ENCODE measurements around the gene SYVN1. TPM values are rescaled to one million over a fixed set of nuclear protein-coding genes. Genes with fewer than 3 reads are reported as not detected.
A peak's percentile ranks its signal among the peaks of the same experiment; 100 is the strongest.

The SYVN1 gene
- total RNA-seq, 2 donors from 2014 or later: 80.6 to 81.1 TPM

GRCh38 chr11:65118097-65118837, 16.1 kb downstream of the SYVN1 start:
- DNase-seq: no peak
- no peaks in the 10 kb centered on the region for H3K27me3 Mint-ChIP-seq
- peak overlapping the region; percentile 99 for H3K27ac Mint-ChIP-seq
- H3K9me3 ChIP-seq (ENCODE audit: control insufficient read depth, low read length, poor library complexity, severe bottlenecking): no peaks in the 10 kb centered on the region
- peaks cover 10% of the 10 kb centered on the region for H3K36me3 Mint-ChIP-seq (ENCODE audit: low read depth)
- peaks cover 31% of the 10 kb centered on the region for H3K4me1 Mint-ChIP-seq
- ATAC-seq: no peak
- peak overlapping the region; percentile 94 for H3K4me3 Mint-ChIP-seq

GRCh38 chr11:65117206-65118096, 16.9 kb downstream of the SYVN1 start, which contains the start of gene ZNHIT2:
Gene ZNHIT2, minus strand, starts transcription at chr11:65117701. Its CDS starts 48 bp downstream, at chr11:65117653.
- H3K36me3 Mint-ChIP-seq (ENCODE audit: low read depth): peaks cover 10% of the 10 kb centered on the region
- no peaks in the 10 kb centered on the region for H3K27me3 Mint-ChIP-seq
- peaks cover 36% of the 10 kb centered on the region for H3K4me1 Mint-ChIP-seq
- H3K4me3 Mint-ChIP-seq: peak within 1 kb of the TSS; percentile 94
- peak within 1 kb of the TSS; percentile 99 for H3K27ac Mint-ChIP-seq
- no peaks in the 10 kb centered on the region for H3K9me3 ChIP-seq (ENCODE audit: control insufficient read depth, low read length, poor library complexity, severe bottlenecking)
- DNase-seq (peak; percentile 96 to 100 (median 99)), ATAC-seq (peak; percentile 75)

- ATAC-seq (peak; percentile 20), DNase-seq (peak in 2 of 3 donors; percentile 36 to 46)
- H3K9me3 ChIP-seq (ENCODE audit: control insufficient read depth, low read length, poor library complexity, severe bottlenecking): no peaks in the 10 kb centered on the region
- peak overlapping the region; percentile 94 for H3K4me3 Mint-ChIP-seq
- H3K36me3 Mint-ChIP-seq (ENCODE audit: low read depth): peaks cover 5% of the 10 kb centered on the region
- H3K27ac Mint-ChIP-seq: peak overlapping the region; percentile 99
- H3K27me3 Mint-ChIP-seq: no peaks in the 10 kb centered on the region
- H3K4me1 Mint-ChIP-seq: peaks cover 32% of the 10 kb centered on the region
These were observed 17.7 kb downstream of the SYVN1 start for GRCh38 chr11:65116370-65117205.

GRCh38 chr11:65115361-65116082, 18.8 kb downstream of the SYVN1 start:
- Mint-ChIP-seq H3K4me1 (peaks cover 28% of the 10 kb centered on the region), H3K27me3 (no peaks in the 10 kb centered on the region), H3K36me3 (ENCODE audit: low read depth) (no peaks in the 10 kb centered on the region), H3K27ac (peak overlapping the region; percentile 99), H3K4me3 (peak overlapping the region; percentile 61)
- ATAC-seq: no peak
- H3K9me3 ChIP-seq (ENCODE audit: control insufficient read depth, low read length, poor library complexity, severe bottlenecking): no peaks in the 10 kb centered on the region
- DNase-seq: no peak

GRCh38 chr11:65114538-65115171, 19.7 kb downstream of the SYVN1 start:
- ATAC-seq (no peak), DNase-seq (no peak)
- Mint-ChIP-seq H3K27ac (peak overlapping the region; percentile 99), H3K4me3 (peak overlapping the region; percentile 61), H3K4me1 (peaks cover 32% of the 10 kb centered on the region), H3K27me3 (no peaks in the 10 kb centered on the region), H3K36me3 (ENCODE audit: low read depth) (no peaks in the 10 kb centered on the region)
- no peaks in the 10 kb centered on the region for H3K9me3 ChIP-seq (ENCODE audit: control insufficient read depth, low read length, poor library complexity, severe bottlenecking)

GRCh38 chr11:65113839-65114238, 20.5 kb downstream of the SYVN1 start:
- ATAC-seq (no peak), DNase-seq (no peak)
- Mint-ChIP-seq H3K36me3 (ENCODE audit: low read depth) (no peaks in the 10 kb centered on the region), H3K27ac (peak overlapping the region; percentile 97), H3K4me3 (peak overlapping the region; percentile 43), H3K27me3 (no peaks in the 10 kb centered on the region), H3K4me1 (peaks cover 32% of the 10 kb centered on the region)
- H3K9me3 ChIP-seq (ENCODE audit: control insufficient read depth, low read length, poor library complexity, severe bottlenecking): no peaks in the 10 kb centered on the region

GRCh38 chr11:65113361-65113756, 21.0 kb downstream of the SYVN1 start:
- ATAC-seq (no peak), DNase-seq (no peak)
- Mint-ChIP-seq H3K27ac (peak overlapping the region; percentile 97), H3K4me3 (peak overlapping the region; percentile 97), H3K27me3 (no peaks in the 10 kb centered on the region), H3K4me1 (peaks cover 27% of the 10 kb centered on the region), H3K36me3 (ENCODE audit: low read depth) (no peaks in the 10 kb centered on the region)
- H3K9me3 ChIP-seq (ENCODE audit: control insufficient read depth, low read length, poor library complexity, severe bottlenecking): no peaks in the 10 kb centered on the region

- Mint-ChIP-seq H3K27ac (peak overlapping the region; percentile 97), H3K27me3 (no peaks in the 10 kb centered on the region), H3K4me3 (peak overlapping the region; percentile 97)
These were observed 21.6 kb downstream of the SYVN1 start for GRCh38 chr11:65112546-65113360.

GRCh38 chr11:65111744-65112545, 22.4 kb downstream of the SYVN1 start, which contains the start of gene TM7SF2:
Gene TM7SF2, plus strand, starts transcription at chr11:65111872. Its CDS starts 144 bp downstream, at chr11:65112016.
- peak within 1 kb of the TSS; percentile 97 for H3K27ac Mint-ChIP-seq
- peak within 1 kb of the TSS; percentile 97 for H3K4me3 Mint-ChIP-seq
- H3K9me3 ChIP-seq (ENCODE audit: control insufficient read depth, low read length, poor library complexity, severe bottlenecking): no peaks in the 10 kb centered on the region
- ATAC-seq: peak; percentile 80
- H3K36me3 Mint-ChIP-seq (ENCODE audit: low read depth): no peaks in the 10 kb centered on the region
- no peaks in the 10 kb centered on the region for H3K27me3 Mint-ChIP-seq
- peak; percentile 89 to 95 (median 92) for DNase-seq
- peaks cover 23% of the 10 kb centered on the region for H3K4me1 Mint-ChIP-seq

More at GRCh38 chr11:65112546-65113360, 21.6 kb downstream of the SYVN1 start:
- ATAC-seq: peak; percentile 54
- peaks cover 25% of the 10 kb centered on the region for H3K4me1 Mint-ChIP-seq
- H3K36me3 Mint-ChIP-seq (ENCODE audit: low read depth): no peaks in the 10 kb centered on the region
- DNase-seq: peak; percentile 67 to 76 (median 70)
- H3K9me3 ChIP-seq (ENCODE audit: control insufficient read depth, low read length, poor library complexity, severe bottlenecking): no peaks in the 10 kb centered on the region

- no peaks in the 10 kb centered on the region for H3K9me3 ChIP-seq (ENCODE audit: control insufficient read depth, low read length, poor library complexity, severe bottlenecking)
- H3K27me3 Mint-ChIP-seq: no peaks in the 10 kb centered on the region
- H3K27ac Mint-ChIP-seq: peak overlapping the region; percentile 97
- DNase-seq (no peak), ATAC-seq (no peak)
- peak overlapping the region; percentile 97 for H3K4me3 Mint-ChIP-seq
- H3K36me3 Mint-ChIP-seq (ENCODE audit: low read depth): peaks cover 3% of the 10 kb centered on the region
- peaks cover 22% of the 10 kb centered on the region for H3K4me1 Mint-ChIP-seq
These were observed 23.1 kb downstream of the SYVN1 start for GRCh38 chr11:65111159-65111743.
